ENCODE data around the gene LCN15. TPM values are rescaled to one million over a fixed set of nuclear protein-coding genes. Genes with fewer than 3 reads are reported as not detected.

Gene LCN15
- total RNA-seq, 4 donors from 2014 or later, result not detected

DNA sequence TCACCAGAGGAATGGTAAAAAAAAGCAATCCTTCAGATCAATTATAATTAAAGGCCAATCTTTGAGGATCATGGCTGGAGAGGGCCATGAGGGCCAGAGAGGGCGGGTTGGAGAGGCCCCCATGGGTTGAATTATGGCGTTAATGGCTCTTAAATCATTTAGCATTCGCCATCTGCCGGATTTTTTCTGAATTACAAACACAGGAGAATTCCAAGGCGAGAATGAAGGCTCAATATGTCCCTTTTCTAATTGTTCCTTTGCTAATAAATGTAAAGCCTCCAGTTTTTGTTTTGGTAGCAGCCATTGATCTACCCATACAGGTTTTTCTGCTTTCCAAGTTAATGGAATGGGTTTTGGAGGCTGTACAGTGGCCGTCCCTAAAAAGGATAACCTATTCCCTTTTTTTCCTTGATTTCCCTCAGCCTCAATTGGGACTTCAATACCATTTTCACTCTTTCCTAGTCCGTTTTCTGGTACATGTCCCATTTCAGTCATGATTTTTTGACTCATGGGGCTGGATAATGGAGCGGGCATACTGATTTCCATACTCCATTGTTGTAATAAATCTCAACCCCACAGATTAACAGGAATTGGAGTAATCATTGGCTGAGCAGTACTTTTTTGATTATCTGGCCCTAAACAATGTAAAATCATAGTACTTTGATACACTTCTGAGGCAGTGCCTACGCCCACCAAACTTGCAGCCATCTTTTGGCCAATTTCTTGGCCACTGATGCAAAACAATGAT lies 20.1 kb upstream of the LCN15 start:
- TF ChIP-seq, protein P1, sequence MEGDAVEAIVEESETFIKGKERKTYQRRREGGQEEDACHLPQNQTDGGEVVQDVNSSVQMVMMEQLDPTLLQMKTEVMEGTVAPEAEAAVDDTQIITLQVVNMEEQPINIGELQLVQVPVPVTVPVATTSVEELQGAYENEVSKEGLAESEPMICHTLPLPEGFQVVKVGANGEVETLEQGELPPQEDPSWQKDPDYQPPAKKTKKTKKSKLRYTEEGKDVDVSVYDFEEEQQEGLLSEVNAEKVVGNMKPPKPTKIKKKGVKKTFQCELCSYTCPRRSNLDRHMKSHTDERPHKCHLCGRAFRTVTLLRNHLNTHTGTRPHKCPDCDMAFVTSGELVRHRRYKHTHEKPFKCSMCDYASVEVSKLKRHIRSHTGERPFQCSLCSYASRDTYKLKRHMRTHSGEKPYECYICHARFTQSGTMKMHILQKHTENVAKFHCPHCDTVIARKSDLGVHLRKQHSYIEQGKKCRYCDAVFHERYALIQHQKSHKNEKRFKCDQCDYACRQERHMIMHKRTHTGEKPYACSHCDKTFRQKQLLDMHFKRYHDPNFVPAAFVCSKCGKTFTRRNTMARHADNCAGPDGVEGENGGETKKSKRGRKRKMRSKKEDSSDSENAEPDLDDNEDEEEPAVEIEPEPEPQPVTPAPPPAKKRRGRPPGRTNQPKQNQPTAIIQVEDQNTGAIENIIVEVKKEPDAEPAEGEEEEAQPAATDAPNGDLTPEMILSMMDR (IDR thresholded peaks at IDR 0.05; ENCODE audit: low read depth), result no peak

DNA sequence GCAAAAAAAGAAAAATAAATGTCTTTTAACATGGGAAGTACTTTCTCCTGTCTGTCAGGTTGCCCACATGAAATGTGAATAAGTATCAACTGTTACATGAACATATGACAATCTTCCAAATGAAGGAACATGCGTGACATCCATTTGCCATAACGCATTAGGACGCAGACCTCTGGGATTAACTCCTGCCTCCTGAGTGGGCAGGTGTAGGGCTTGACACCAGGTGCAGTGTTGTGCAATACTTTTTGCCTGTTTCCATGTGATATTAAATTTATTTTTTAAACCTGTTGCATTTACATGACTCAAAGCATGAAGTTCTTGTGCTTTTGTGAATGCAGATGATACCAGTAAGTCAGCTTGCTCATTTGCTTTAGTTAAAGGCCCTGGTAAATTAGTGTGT lies 18.1 kb upstream of the LCN15 start:
- TF ChIP-seq, protein P1 (IDR thresholded peaks at IDR 0.05; ENCODE audit: low read depth), result no peak

DNA sequence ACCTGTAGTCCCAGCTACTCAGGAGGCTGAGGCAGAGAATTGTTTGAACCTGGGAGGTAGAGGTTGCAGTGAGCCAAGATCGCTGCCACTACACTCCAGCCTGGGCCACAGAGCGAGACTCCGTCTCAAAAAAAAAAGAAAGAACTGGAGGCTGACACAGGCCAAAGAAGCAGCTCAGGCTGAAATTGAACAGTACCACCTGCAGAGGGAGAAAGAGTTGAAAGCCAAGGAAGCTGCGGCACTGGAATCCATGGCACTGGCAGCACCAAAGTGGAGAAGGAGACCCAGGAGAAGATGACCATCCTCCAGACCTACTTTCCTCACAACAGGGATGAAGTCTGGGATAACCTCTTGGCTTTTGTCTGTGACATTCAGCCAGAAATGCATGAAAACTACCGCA lies 15.5 kb upstream of the LCN15 start:
- TF ChIP-seq, protein P1 (IDR thresholded peaks at IDR 0.05; ENCODE audit: low read depth), result no peak

DNA sequence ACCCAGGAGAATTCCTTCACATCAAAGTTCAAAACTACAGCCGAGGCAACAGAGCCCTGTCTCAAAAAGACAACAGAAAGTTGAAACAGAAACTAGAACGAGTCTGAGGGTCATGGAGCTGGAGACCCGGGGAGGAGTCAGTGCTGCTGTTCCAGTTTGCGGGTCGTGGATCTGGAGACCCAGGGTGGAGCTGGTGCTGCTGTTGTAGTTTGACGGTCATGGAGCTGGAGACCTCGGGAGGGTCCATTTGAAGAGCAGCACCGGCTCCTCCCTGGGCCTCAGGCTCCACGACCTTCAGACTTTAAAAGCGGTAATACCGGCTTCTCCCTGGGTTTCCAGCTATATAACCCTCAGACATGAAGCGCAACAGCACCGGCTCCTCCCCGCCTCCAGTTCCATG lies 13.0 kb upstream of the LCN15 start:
- TF ChIP-seq, protein P1 (IDR thresholded peaks at IDR 0.05; ENCODE audit: low read depth), result no peak

DNA sequence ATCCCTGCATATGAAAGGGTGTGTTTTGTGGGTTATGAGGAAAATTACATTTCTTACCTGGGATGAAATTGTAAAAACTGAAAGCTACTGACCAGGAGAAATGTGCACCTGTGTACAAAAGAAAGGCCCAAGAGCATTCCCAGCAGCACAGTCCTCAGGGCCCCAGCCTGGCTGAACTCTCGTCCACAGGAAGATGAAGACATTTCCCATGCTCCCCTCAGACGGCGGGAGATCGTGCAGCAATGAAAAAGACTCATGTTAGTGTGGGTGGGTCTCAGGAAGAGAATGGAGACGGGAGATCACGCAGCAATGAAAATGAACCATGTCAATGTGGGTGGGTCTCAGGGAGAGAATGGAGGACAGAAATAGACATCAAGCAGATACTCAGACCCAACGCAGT lies 12.6 kb upstream of the LCN15 start:
- TF ChIP-seq, protein P1 (IDR thresholded peaks at IDR 0.05; ENCODE audit: low read depth), result no peak

DNA sequence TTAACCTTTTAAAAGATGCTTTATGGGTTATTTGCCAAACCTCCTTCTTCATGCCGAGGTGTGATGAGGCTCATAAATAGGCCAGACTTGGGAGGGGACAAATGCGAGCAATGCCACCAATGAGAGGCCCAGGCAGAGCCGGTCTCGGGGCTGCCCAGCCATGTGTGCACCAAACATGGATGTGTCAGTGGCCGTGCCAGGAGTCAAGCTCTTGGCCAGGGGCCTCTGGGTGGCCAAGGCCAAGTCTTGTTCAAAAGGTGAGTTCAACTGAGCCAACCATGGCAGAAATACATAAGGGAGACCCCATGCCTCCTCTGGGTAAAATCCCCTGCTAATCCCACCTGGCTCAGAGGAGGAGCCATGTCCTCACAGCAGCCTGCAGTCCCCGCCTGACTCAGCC lies 10.9 kb upstream of the LCN15 start:
- TF ChIP-seq, protein P1 (IDR thresholded peaks at IDR 0.05; ENCODE audit: low read depth), result no peak

DNA sequence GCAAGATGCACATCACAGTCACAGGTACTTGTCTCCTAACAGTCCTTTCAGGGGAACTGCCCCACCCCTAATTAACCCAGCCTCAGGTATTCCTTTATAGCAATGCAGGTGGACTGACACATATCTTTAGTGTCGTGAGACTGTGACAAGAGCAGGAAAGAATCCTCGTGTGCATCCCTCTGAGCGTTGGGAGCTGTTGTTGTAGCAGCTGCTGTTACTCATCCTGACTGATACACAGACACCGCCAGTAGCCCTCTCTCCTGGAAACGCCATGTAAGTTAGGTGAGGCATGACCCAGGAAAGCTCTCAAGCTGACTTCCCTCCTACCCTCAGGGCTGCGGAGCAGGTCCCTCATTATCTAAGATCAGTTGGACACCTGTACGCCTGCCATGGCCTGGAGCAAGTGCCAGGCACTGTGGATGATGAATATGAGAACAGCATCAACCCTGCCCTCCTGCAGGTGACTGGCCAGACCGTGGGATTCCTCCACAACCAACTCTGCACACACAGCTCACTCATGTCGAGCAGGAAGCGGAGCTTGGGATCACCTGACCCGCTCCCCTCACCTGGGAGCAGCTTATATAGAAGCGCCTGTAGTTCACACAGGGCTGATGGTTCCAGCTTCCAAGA lies 10.2 kb upstream of the LCN15 start:
- TF ChIP-seq, protein P1 (IDR thresholded peaks at IDR 0.05; ENCODE audit: low read depth), result no peak
